HG03039 (cell line): ENCODE results near the gene AK4.
"Not testable (repeated sequence)": the region's sequence is repeated elsewhere in the genome, so short reads cannot be mapped to it uniquely, and the experiment has no call there.

Source experiments
- ATAC-seq: cut with Tn5 transposase; IDR thresholded peaks from one replicate; pipeline ENCODE4 v1.9.1; 2021; ENCODE audit warnings: mild to moderate bottlenecking, moderate library complexity; ENCODE audit not compliant: unreplicated experiment

The AK4 gene

DNA sequence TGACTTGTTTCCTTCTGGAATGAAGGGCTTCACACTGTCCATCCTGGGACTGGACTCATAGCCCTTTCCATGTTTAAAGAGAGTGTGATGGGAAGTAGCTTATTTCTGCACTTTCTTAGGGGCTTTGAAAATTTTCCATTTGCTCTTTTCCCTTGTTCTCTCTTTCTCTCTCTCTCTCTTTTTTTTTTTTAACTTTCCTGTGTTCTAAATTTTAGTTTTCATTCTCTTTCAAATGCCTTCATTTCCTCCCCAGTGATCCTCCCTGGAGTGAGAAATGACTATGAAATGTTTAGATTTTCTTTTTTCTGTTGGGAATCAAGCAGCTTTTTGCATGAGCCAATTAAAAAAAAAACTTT lies 2.1 kb downstream of the AK4 start:
- no peak for ATAC-seq

DNA sequence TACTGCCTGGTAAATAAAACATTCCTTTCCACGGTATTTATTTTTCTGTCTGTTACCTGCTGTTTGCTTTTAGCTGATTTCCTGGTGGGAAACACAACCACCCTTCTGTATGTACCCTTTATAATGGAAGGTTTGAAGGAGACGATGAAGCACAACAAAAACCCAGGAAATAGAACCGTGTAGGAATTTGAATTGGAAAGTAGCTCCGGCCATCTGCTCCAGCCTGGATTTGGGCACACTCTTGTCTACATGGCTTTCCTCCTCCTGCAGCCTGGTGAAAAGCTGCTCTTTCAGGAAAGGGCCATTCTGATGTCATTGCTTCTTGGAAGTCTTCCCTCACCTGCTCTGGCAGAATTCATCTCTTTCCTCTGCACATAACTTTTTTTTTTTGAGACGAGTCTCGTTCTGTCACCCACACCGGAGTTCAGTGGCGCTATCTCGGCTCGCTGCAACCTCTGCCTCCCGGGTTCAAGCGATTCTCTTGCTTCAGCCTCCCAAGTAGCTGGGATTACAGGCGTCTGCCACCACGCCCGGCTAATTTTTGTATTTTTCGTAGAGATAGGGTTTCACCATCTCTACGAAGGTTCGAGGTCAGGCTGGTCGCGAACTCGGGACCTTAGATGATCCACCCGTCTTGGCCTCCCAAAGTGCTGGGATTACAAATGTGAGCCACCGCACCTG lies 2.7 kb downstream of the AK4 start:
- no peak for ATAC-seq

DNA sequence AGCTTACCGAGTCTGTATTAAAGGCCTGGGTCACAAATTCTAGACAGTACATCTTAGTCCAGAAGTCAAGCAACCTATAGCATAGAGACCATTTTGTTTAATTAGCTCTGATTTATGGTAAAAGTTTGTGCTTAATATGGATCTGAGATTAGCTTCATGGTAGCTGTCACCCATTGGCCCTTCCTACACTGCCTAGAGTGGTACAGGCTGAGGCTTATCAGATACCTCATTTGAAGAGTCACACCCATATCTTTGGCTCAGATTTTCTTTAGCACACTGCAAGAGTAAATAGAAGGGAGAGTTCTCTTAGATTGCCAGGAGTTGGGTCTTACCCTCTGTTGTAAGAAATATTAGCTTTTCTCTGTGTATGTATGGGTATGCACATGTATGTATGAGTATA lies 3.6 kb downstream of the AK4 start:
- ATAC-seq: no peak

DNA sequence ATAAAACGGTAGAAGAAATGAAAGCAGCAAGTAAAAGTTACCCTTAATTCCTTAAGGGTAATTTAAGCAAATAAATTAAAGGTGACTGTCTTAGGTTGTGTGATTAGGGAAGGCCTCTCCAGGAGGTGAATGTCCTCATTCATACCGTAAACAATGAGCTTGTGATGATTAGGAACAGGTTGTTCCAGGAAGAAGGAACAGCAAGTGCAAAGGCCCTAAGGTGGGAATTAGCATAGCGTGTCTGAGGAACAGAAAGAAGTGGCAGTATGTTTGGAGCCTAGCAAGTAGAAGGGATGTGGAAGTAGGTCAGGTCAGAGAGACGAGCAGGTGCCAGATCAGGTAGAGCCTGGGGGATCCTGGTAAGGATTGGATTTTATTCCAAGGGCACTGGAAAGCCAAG lies 5.6 kb downstream of the AK4 start:
- no peak for ATAC-seq

DNA sequence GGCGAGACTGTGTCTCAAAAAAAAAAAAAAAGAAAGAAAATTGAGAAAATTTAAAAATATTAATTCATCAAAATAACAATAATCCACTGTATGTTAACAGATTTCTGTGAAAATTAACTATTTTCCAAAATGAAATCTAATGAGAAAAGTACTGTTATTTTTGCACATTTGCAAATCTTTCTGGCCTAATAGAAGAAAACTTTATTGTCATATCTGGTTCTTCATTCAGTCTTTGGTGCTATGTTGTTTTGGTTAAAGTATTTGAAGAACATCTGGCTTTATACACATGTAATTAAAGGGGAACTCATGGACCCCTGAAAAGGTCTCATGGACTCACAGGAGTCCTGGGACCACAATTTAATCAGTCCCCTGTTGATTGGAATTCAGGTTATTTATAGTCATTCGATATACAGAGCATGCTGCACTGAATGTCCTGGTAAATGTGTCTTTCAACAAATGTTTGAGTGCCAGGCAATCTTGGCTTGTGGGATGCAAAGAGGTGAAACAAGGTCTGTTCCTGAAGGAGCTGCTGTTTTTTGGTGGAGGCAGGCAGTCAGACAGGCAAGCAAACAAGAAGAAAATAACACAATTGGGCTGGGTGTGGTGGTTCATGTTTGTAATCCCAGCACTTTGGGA lies 9.0 kb downstream of the AK4 start:
- no peak for ATAC-seq

DNA sequence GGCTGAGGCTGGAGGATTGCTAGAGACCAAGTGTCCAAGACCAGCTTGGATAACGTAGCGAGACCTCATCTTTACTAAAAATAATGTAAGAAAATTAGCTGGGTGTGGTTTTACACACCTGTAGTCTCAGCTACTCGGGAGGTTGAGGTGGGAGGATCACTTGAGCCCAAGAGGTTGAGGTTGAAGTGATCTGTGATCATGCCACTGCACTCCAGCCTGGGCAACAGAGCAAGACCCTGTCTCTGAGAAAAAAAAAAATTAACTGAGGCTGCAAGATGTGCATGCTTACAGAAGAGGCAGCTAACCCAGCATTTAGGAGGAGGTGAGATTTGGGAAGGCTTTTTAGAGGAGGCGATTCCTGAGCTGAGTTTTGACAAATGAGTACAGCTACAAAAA lies 9.5 kb downstream of the AK4 start:
- no peak for ATAC-seq

DNA sequence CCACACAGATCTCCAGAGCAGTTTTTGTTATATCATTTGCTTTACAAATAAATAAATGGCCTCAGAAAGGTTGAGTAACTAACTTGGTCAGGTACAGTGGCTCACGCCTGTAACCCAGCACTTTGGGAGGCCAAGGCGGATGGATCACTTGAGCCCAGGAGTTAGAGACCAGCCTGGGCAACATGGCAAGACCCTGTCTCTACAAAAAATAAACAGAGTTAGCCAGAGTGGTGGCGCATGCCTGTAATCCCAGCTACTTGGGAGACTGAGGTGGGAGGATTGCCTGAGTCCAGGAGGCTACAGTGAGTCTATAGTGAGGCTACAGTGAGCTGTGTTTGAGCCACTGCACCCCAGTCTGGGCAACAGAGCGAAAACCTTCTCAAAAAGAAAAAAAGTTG lies 11.3 kb downstream of the AK4 start:
- ATAC-seq: not testable (repeated sequence)

DNA sequence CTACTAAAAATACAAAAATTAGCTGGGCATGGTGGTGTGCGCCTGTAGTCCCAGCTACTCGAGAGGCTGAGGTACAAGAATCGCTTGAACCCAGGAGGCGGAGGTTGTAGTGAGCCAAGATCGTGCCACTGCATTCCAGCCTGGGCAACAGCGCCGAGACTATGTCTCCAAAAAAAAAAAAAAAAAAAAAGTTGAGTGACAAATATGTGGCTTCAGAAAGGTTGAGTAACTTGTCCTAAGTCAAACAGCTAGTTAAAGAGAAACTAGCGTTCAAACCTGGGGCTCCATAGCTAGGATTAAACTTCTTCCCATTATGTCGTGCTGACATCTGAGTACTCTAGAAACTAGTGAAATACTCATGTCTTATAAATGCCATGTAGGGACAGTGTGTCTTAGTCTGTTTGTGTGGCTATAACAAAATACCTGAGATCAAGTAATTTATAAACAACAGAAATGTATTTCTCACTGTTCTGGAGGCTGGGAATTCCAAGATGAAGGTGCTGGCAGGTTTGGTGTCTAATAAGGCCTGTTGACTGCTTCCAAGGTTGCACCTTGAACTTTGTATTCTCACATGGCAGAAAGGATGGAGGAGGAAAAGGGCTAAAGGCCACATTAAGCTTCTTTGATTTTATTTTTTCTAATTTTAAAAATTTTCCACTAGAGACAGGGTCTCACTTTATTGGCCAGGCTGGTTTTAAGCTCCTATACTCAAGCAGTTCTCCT lies 12.0 kb downstream of the AK4 start:
- no peak for ATAC-seq

DNA sequence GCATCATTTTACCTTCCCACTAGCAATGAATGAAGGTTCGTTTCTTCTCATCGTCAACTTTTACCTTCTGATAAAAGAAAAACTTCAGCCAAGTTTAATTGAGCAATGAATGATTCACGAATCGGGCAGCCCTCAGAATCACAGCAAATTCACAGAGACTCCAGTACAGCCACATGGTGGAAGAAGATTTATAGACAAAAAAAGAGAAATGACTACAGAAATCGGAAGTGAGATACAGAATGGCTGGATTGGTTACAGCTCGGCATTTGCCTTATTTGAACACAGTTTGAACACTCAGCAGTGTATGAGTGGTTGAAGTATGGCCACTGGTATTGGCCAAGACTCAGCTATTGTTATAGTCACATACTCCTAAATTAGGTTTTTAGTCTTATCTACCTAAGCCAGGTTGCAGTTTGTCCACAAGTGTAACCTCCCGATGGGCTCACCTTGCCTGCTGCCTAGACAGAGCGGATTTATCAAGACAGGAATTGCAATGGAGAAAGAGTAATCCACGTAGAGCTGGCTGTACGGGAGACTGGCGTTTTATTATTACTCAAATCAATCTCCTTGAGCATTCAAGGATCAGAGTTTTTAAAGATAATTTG lies 15.3 kb downstream of the AK4 start:
- ATAC-seq: no peak

DNA sequence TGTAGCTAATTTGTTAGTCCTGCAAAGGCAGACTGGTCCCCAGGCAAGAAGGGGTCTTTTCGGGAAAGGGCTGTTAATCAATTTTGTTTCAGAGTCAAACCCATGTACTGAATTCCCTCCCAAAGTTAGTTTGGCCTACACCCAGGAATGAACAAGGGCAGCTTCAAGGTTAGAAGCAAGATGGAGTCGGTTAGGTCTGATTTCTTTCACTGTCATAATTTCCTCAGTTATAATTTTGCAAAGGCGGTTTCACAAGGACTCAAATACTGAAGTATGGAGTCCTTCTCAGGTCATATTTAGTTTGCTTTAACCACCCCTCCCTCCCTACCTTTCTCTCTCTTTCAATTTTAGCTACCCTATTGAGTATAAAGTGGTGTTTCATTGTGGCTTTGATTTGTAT lies 16.1 kb downstream of the AK4 start:
- ATAC-seq: not testable (repeated sequence)

DNA sequence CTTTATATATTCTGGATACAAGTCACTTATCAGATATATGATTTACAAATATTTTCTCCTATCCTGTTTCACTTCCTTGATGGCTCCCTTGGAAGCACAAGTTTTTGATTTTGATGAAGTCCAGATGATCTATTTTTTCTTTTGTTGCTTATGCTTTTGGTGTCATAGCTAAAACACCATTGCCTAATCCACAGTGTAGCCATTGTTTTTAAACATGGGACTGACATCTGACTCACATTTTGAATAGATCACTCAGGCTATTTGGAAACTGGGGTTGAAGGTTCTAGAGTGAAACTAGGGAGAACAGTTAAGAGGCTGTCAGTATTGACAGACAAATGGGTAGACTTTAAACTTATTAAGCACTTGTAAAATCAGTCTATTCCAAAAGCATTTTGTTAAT lies 16.6 kb downstream of the AK4 start:
- ATAC-seq: no peak

DNA sequence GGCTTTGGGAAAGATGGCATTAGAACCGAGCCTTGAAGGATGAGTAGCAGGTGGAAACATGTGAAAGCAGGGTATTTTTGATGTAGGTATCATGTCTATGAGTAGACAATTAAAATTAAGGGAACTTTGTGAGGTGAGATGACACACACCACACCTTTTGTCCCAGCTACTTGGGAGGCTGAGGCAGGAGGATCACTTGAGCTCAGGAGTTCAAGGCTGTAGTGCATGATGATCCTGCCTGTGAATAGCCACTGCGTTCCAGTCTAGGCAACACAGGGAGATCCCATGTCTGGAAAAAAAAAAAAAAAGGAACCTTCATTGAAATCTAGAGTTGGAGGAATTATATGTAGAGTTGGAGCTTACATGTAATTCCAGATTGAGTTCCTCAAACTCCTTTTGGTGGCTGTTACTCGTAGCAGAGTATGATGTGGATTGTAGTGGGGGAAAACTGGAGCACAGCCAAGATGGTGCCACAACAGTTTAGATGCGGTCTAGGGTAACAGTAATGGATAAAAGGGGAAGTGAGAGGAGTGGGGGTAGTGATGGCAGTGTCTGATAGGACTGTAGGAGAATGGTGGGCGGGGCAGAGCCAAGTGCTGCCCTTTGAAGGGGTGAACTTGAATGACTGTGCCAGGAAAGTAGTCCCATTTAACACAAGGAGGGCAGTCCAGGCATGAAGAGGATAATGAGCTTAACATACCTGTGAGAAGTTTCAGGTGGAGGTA lies 17.4 kb downstream of the AK4 start:
- ATAC-seq: peak; percentile 70

DNA sequence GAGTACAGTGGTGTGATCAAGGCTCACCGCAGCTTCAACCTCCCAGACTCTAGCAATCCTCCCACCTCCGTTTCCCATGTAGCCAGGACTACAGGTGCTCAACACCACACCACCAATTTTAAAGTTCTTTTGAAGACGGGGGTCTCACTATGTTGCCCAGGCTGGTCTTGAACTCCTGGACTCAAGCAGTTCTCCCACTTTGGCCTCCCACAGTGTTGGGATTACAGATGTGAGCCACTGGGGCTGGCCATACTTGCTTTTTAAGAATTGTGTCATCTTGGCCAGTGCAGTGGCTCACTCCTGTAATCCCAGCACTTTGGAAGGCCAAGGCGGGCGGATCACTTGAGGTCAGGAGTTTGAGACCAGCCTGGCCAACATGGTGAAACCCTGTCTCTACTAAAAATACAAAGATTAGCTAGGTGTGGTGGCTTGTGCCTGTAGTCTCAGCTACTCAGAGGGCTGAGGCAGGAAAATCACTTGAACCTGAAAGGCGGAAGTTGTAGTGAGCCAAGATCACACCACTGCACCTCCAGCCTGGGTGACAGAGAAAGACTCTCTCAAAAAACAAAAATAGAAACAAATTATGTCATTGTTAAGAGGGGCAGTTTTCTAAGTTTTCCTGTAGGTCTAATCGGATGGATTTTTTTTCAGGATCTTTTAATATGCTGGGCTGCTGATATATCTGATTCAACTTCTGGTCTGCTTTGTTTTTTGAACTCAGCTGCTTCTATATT lies 18.7 kb downstream of the AK4 start:
- no peak for ATAC-seq

DNA sequence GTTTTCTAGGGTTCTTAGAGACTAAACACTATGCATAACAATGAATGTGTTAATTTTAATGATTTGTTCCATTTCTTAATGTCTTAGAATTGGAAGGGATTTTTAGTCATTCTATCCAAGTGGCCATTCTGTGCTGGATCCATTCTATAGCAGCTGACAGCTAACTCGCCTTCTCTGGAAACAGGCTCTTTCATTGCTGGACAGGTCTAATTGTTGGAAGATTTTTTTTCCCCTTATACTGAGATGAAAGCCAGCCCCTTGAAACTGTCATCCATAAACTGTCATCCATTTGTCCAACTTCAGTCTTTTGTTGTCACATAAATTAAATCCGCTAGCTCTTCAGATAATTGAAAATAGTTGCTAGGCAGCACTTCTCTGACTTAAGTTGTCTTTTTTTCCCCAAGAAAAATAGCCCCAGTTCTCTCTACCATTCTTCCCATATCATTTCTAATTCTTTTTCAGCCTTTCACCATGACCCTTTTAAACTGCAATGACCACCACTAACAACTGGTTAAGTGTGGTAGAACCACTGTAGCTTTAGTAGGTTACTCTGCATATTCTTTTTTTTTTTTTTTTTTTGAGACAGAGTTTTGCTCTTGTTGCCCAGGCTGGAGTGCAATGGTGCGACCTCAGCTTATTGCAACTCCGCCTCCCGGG lies 19.7 kb downstream of the AK4 start:
- ATAC-seq: no peak

DNA sequence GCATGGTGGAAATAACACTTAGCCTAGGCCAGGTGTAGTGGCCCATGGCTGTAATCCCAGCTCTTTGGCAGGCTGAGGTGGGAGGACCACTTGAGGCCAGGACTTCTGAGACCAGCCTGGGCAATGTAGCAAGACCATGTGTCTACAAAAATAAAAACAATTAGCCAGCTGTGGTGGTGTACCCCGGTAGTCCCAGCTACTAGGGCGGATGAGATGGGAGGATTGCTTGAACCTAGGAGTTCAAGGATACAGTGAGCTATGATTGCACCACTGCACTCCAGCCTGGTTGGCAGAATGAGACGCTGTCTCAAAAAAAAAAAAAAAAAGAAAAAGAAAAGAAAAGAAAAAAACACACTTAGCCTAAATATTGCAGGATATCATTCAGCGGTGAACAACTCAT lies 20.9 kb downstream of the AK4 start:
- ATAC-seq: no peak

DNA sequence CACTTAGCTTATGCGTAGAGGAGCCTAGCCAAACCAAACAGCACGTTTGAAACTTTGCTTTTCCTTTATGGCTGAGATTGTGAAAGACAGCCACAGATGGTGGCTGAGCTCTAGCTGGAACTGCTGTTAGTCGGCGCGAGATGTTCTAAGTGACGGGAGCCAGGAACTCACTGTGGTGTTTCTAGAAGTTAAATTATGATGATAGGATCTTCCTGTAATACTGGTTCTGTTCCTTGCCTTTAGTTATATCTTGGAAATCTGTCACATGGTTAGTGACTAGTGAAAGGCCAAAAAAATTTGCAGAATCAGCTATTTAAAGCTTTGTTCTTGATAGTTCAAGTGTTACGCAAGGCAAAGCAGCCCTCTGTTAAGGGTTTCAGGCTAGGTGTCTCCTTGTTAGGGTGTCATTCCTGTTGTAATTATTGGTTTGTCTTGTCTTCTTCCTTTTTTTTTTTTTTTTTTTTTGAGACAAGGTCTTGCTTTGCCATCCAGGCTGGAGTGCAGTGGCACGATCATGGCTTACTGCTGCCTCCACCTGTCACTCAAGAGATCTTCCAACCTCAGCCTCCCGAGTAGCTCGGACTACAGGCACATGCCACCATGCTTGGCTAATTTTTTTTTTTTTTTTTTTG lies 22.6 kb downstream of the AK4 start:
- ATAC-seq: no peak

DNA sequence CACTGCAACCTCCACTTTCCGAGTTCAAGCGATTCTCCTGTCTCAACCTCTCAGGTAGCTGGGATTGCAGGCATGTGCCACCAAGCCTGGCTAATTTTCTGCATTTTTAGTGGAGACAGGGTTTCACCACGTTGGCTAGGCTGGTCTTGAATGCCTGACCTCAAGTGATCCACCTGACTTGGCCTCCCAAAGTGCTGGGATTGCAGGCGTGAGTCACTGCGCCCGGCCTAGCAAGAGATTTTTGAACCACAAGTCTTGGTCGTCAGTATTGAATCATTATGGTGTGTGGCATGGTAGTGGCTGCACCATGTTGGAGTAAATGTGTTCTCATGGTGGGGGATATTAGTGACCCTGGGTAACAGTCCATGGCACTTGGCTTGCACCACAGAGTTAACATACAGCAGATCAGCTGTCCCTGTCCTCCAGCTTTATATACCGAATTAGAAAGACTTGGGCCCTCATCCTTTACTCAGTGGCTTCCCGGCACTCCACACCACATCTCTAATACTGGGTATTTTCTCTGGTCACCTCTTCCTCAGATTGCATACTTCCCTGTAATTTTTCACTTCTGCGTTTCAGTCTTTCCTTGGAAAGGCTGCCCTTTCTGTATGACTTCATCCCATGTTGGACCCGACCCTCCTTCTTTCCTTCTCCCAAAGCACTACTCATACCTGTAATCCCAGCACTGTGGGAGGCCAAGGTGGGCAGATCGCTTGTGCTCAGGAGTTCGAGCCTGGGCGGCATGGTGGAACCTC lies 25.1 kb downstream of the AK4 start:
- ATAC-seq: no peak

DNA sequence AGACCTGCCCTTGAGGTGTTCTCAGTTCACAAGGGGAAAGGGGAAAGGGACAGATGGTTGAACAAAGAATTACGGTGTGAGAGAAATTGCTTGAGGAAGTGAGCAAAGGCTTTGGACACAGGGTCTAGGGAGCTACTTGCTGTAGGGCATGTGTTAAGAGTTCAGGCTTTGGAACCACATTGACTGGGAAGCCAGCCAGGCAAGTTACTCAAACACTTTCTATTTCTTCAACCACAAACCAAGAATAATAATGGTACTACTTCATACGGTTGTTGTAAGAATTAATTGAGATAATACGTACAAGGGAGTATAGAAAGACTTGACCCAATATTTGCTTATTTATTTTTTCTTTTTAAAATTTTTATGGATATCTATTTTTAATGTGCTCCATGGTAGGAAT lies 26.6 kb downstream of the AK4 start:
- peak; percentile 84 for ATAC-seq
